ENCODE data around the gene KDM5A.

DNA sequence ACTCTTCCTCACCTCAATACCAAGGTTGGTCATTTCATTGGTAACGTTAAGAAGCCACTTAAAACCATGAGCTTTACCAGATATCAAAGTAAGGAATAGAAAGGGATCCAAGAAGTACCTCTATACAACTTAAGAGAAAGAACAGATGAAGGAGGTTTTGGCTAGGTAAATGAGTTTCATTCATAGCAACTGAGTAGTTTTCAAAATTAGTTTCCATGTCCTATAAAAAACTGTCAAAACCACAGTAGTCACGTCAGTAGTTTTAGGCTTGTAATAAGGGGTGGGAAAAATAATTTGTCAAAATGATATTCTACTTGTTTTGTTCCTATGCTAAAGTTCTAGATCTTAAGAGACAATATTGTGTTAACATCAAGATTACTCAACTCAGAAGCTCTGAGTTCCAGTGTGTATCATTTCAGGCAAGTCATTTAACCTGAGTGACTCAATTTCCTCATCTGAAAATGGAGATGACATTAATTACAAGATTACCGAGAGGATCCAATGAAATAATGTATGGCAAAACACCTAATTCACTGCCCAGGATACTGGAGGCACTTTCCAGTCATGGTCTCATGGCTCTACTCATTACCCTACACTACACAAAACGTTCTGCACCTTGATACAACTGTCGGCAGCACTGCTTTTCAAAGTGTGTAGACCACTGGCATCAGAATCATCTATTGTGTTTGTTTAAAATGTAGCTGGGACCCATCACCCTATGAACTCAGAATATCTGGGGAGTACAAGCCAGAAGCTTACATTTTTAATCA is 102.4 kb downstream of the KDM5A start:
- no peak for TF ChIP-seq SIX5 (IDR thresholded peaks at IDR 0.05; ENCODE audit: low read depth, low read length, severe bottlenecking)
- TF ChIP-seq, protein P1, sequence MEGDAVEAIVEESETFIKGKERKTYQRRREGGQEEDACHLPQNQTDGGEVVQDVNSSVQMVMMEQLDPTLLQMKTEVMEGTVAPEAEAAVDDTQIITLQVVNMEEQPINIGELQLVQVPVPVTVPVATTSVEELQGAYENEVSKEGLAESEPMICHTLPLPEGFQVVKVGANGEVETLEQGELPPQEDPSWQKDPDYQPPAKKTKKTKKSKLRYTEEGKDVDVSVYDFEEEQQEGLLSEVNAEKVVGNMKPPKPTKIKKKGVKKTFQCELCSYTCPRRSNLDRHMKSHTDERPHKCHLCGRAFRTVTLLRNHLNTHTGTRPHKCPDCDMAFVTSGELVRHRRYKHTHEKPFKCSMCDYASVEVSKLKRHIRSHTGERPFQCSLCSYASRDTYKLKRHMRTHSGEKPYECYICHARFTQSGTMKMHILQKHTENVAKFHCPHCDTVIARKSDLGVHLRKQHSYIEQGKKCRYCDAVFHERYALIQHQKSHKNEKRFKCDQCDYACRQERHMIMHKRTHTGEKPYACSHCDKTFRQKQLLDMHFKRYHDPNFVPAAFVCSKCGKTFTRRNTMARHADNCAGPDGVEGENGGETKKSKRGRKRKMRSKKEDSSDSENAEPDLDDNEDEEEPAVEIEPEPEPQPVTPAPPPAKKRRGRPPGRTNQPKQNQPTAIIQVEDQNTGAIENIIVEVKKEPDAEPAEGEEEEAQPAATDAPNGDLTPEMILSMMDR (IDR thresholded peaks at IDR 0.05 in 2 of 3, conservative IDR thresholded peaks at IDR 0.05 in 1 of 3; ENCODE audit: control insufficient read depth in 2 of 3, extremely low read depth in 1 of 3, insufficient read depth in 1 of 3, low read depth in 3 of 3, low read length in 3 of 3) = no peak
- no peak for TF ChIP-seq POLR2AphosphoS5 (IDR thresholded peaks at IDR 0.05; ENCODE audit: low read length)
- no peak for TF ChIP-seq YBX1 (IDR thresholded peaks at IDR 0.05)
- TF ChIP-seq JUNB (IDR thresholded peaks at IDR 0.05) = peak; percentile 43; the same call in 1 of the 2 replicates
- TF ChIP-seq, protein P2, sequence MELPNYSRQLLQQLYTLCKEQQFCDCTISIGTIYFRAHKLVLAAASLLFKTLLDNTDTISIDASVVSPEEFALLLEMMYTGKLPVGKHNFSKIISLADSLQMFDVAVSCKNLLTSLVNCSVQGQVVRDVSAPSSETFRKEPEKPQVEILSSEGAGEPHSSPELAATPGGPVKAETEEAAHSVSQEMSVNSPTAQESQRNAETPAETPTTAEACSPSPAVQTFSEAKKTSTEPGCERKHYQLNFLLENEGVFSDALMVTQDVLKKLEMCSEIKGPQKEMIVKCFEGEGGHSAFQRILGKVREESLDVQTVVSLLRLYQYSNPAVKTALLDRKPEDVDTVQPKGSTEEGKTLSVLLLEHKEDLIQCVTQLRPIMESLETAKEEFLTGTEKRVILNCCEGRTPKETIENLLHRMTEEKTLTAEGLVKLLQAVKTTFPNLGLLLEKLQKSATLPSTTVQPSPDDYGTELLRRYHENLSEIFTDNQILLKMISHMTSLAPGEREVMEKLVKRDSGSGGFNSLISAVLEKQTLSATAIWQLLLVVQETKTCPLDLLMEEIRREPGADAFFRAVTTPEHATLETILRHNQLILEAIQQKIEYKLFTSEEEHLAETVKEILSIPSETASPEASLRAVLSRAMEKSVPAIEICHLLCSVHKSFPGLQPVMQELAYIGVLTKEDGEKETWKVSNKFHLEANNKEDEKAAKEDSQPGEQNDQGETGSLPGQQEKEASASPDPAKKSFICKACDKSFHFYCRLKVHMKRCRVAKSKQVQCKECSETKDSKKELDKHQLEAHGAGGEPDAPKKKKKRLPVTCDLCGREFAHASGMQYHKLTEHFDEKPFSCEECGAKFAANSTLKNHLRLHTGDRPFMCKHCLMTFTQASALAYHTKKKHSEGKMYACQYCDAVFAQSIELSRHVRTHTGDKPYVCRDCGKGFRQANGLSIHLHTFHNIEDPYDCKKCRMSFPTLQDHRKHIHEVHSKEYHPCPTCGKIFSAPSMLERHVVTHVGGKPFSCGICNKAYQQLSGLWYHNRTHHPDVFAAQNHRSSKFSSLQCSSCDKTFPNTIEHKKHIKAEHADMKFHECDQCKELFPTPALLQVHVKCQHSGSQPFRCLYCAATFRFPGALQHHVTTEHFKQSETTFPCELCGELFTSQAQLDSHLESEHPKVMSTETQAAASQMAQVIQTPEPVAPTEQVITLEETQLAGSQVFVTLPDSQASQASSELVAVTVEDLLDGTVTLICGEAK (IDR thresholded peaks at IDR 0.05; ENCODE audit: borderline replicate concordance) = no peak
- no peak for TF ChIP-seq RAD21 (IDR thresholded peaks at IDR 0.05; ENCODE audit: insufficient read depth, low read depth, low read length)
- TF ChIP-seq CHD1 (IDR thresholded peaks at IDR 0.05; ENCODE audit: low read depth, low read length) = no peak
- TF ChIP-seq EP300 (IDR thresholded peaks at IDR 0.05; ENCODE audit: borderline replicate concordance in 1 of 2, control insufficient read depth in 1 of 2, low read depth in 2 of 2, low read length in 2 of 2) = no peak
- TF ChIP-seq TAF1 (IDR thresholded peaks at IDR 0.05; ENCODE audit: borderline replicate concordance, low read depth, low read length) = no peak
